ENCODE measurements around the gene MGAT5.

Gene MGAT5

DNA sequence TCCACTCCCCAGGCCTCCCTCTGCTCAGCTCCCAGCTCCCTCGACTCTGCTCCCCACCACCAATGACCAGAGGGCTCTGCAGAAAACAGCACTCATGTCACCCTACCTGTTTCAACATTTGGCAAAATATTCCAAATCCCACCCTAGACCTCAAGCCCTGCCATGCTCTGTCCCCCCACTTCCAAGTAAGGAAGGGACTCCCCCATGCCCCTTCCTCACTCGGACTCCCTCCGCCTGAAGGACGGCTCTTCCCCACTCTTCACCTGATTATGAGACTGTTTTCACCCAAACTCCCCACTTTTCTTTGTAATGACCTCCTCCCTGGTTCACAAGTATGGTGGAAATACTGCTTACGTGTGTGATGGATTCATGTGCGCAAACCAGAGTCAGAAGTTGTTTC lies 208.4 kb downstream of the MGAT5 start:
- H4K20me1 ChIP-seq (ENCODE audit: insufficient read depth, low read length), result no peaks in the 10 kb centered on the region
- no peak overlapping the region for H3K9ac ChIP-seq (ENCODE audit: low read length)
- H3K79me2 ChIP-seq (ENCODE audit: insufficient read depth, low read length), result no peaks in the 10 kb centered on the region
- H3K27me3 ChIP-seq (ENCODE audit: insufficient read depth, low read length), result no peaks in the 10 kb centered on the region
- H3K27ac ChIP-seq (ENCODE audit: low read depth, low read length, poor library complexity, severe bottlenecking), result no peak overlapping the region
- H3F3A ChIP-seq (ENCODE audit: insufficient read depth, low read length), result no peaks in the 10 kb centered on the region
- no peaks in the 10 kb centered on the region for H3K36me3 ChIP-seq (ENCODE audit: insufficient read depth, low read length)
- no peaks in the 10 kb centered on the region for H3K9me2 ChIP-seq (ENCODE audit: low read depth, low read length)
- no peaks in the 10 kb centered on the region for H3K4me1 ChIP-seq (ENCODE audit: insufficient read depth, low read length, severe bottlenecking)
- H2AFZ ChIP-seq (ENCODE audit: low read length), result no peak overlapping the region
- TF ChIP-seq CTCF (IDR thresholded peaks at IDR 0.05; ENCODE audit: low read length), result no peak
- TF ChIP-seq EZH2 (IDR thresholded peaks at IDR 0.05; ENCODE audit: borderline replicate concordance, low read length), result no peak
- no peaks in the 10 kb centered on the region for H3K9me3 ChIP-seq (ENCODE audit: low read length)
- no peak overlapping the region for H3K4me3 ChIP-seq (ENCODE audit: low read depth, low read length, poor library complexity, severe bottlenecking)
- H3K4me2 ChIP-seq (ENCODE audit: low read length), result no peak overlapping the region

GRCh38 chr2:134462791-134463698 lies 209.2 kb downstream of the MGAT5 start:
- H4K20me1 ChIP-seq (ENCODE audit: insufficient read depth, low read length), result no peaks in the 10 kb centered on the region
- H2AFZ ChIP-seq (ENCODE audit: low read length), result no peak overlapping the region
- H3K36me3 ChIP-seq (ENCODE audit: insufficient read depth, low read length), result no peaks in the 10 kb centered on the region
- H3K27me3 ChIP-seq (ENCODE audit: insufficient read depth, low read length), result no peaks in the 10 kb centered on the region
- H3F3A ChIP-seq (ENCODE audit: insufficient read depth, low read length), result no peaks in the 10 kb centered on the region
- no peak overlapping the region for H3K9ac ChIP-seq (ENCODE audit: low read length)
- H3K79me2 ChIP-seq (ENCODE audit: insufficient read depth, low read length), result no peaks in the 10 kb centered on the region
- H3K4me1 ChIP-seq (ENCODE audit: insufficient read depth, low read length, severe bottlenecking), result no peaks in the 10 kb centered on the region
- H3K4me2 ChIP-seq (ENCODE audit: low read length), result no peak overlapping the region
- no peaks in the 10 kb centered on the region for H3K9me3 ChIP-seq (ENCODE audit: low read length)
- no peak overlapping the region for H3K4me3 ChIP-seq (ENCODE audit: low read depth, low read length, poor library complexity, severe bottlenecking)
- no peak overlapping the region for H3K27ac ChIP-seq (ENCODE audit: low read depth, low read length, poor library complexity, severe bottlenecking)
- no peaks in the 10 kb centered on the region for H3K9me2 ChIP-seq (ENCODE audit: low read depth, low read length)
- no peak for TF ChIP-seq CTCF (IDR thresholded peaks at IDR 0.05; ENCODE audit: low read length)
- TF ChIP-seq EZH2 (IDR thresholded peaks at IDR 0.05; ENCODE audit: borderline replicate concordance, low read length), result no peak

DNA sequence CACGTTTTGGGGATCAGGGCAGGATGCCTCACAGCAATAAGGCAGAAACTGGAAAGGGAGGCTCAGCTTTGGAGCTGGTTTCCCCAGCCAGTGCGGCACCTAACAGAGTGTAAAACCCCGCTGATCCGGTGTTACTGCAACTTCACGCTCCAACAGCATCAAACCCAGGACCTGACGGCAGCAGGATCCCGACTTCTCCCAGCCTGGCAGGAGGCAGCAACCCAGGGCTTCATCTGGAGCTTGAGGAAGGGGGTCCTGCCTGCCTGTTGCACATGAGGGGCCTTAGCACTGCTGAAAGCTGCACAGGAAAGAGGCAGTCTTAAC lies 209.8 kb downstream of the MGAT5 start:
- Histone ChIP-seq H3F3A (ENCODE audit: insufficient read depth, low read length) (no peaks in the 10 kb centered on the region), H3K27ac (ENCODE audit: low read depth, low read length, poor library complexity, severe bottlenecking) (no peak overlapping the region), H3K9me3 (ENCODE audit: low read length) (no peaks in the 10 kb centered on the region), H4K20me1 (ENCODE audit: insufficient read depth, low read length) (no peaks in the 10 kb centered on the region), H3K4me1 (ENCODE audit: insufficient read depth, low read length, severe bottlenecking) (no peaks in the 10 kb centered on the region), H3K4me3 (ENCODE audit: low read depth, low read length, poor library complexity, severe bottlenecking) (no peak overlapping the region), H3K79me2 (ENCODE audit: insufficient read depth, low read length) (no peaks in the 10 kb centered on the region), H3K27me3 (ENCODE audit: insufficient read depth, low read length) (no peaks in the 10 kb centered on the region), H2AFZ (ENCODE audit: low read length) (no peak overlapping the region), H3K9ac (ENCODE audit: low read length) (no peak overlapping the region), H3K4me2 (ENCODE audit: low read length) (no peak overlapping the region), H3K9me2 (ENCODE audit: low read depth, low read length) (no peaks in the 10 kb centered on the region), H3K36me3 (ENCODE audit: insufficient read depth, low read length) (no peaks in the 10 kb centered on the region)
- TF ChIP-seq EZH2 (IDR thresholded peaks at IDR 0.05; ENCODE audit: borderline replicate concordance, low read length) (no peak), CTCF (IDR thresholded peaks at IDR 0.05; ENCODE audit: low read length) (no peak)
